Endothelial cell (in vitro differentiated cells): ENCODE measurements around the gene VWA5A. TPM values are rescaled to one million over a fixed set of nuclear protein-coding genes. Genes with fewer than 3 reads are reported as not detected.

Source experiments
- DNase-seq: peaks from one replicate; pipeline ENCODE4 v3.0.0; 2021; ENCODE audit warnings: low spot score
- H3K27ac Mint-ChIP-seq: one replicate; pipeline ENCODE4 v1.8.0; 2021; ENCODE audit warnings: mixed read lengths, inconsistent platforms; ENCODE audit not compliant: unreplicated experiment
- H3K27me3 Mint-ChIP-seq: one replicate; pipeline ENCODE4 v1.8.0; 2021; ENCODE audit warnings: mild to moderate bottlenecking, moderate library complexity, mixed read lengths, inconsistent platforms; ENCODE audit not compliant: unreplicated experiment
- H3K36me3 Mint-ChIP-seq: one replicate; pipeline ENCODE4 v1.8.0; 2021; ENCODE audit warnings: mild to moderate bottlenecking, low read depth, mixed read lengths, inconsistent platforms; ENCODE audit not compliant: unreplicated experiment
- H3K4me1 Mint-ChIP-seq: one replicate; pipeline ENCODE4 v1.8.0; 2021; ENCODE audit warnings: mild to moderate bottlenecking, mixed read lengths, inconsistent platforms; ENCODE audit not compliant: unreplicated experiment
- H3K4me3 Mint-ChIP-seq: one replicate; pipeline ENCODE4 v1.8.0; 2021; ENCODE audit warnings: mild to moderate bottlenecking, mixed read lengths, inconsistent platforms; ENCODE audit not compliant: unreplicated experiment
- H3K9me3 Mint-ChIP-seq: one replicate; pipeline ENCODE4 v1.8.0; 2021; ENCODE audit warnings: mixed read lengths, inconsistent platforms; ENCODE audit not compliant: unreplicated experiment
- total RNA-seq: library from RNA; stranded (reverse); fragmentation: NEBNext Ultra II Directional; extraction: Animal tissue kit (Norgen Biotek cat#: 25700); gene quantifications from one replicate; pipeline ENCODE4 v1.2.1, GENCODE V29; 2021; ENCODE audit not compliant: unreplicated experiment
- TF ChIP-seq, protein P1 (sequence below): fragments of 200-600 bp; sonication (generic); IDR thresholded peaks from one replicate; pipeline ENCODE4 v1.5.0; 2021; ENCODE audit warnings: antibody characterized with exemption; ENCODE audit not compliant: unreplicated experiment

VWA5A gene
- total RNA-seq, 1 donor from 2014 or later, result 64.5 TPM

- peaks cover 18% of the 10 kb centered on the region for H3K4me1 Mint-ChIP-seq
- no peaks in the 10 kb centered on the region for H3K36me3 Mint-ChIP-seq
- no peaks in the 10 kb centered on the region for H3K9me3 Mint-ChIP-seq
- TF ChIP-seq, protein P1, sequence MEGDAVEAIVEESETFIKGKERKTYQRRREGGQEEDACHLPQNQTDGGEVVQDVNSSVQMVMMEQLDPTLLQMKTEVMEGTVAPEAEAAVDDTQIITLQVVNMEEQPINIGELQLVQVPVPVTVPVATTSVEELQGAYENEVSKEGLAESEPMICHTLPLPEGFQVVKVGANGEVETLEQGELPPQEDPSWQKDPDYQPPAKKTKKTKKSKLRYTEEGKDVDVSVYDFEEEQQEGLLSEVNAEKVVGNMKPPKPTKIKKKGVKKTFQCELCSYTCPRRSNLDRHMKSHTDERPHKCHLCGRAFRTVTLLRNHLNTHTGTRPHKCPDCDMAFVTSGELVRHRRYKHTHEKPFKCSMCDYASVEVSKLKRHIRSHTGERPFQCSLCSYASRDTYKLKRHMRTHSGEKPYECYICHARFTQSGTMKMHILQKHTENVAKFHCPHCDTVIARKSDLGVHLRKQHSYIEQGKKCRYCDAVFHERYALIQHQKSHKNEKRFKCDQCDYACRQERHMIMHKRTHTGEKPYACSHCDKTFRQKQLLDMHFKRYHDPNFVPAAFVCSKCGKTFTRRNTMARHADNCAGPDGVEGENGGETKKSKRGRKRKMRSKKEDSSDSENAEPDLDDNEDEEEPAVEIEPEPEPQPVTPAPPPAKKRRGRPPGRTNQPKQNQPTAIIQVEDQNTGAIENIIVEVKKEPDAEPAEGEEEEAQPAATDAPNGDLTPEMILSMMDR, result no peak
- no peak overlapping the region for H3K4me3 Mint-ChIP-seq
- peaks cover 2% of the 10 kb centered on the region for H3K27me3 Mint-ChIP-seq
- H3K27ac Mint-ChIP-seq, result no peak overlapping the region
- DNase-seq, result no peak
Observed at GRCh38 chr11:124109377-124109776, 5.9 kb upstream of the VWA5A start.

DNA sequence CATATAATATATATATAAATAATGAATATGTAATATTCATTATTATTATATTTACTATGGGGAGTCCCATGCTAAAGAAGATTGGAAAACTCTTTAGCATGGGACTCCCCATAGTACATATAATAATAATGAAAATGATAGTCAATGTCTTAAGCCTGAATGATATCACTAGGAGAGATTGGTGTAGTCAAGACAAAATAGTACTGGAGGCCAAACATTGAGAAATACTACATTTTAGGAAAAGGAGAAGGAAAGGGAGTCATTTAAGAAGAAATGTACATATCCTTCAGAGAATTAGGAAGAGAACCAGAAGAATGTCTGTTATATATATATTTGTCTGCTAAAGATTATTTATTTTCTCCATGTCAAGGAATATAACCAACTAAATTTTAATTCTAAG is 5.0 kb upstream of the VWA5A start:
- Mint-ChIP-seq H3K9me3 (no peaks in the 10 kb centered on the region), H3K27me3 (peaks cover 2% of the 10 kb centered on the region), H3K27ac (no peak overlapping the region), H3K4me1 (peaks cover 22% of the 10 kb centered on the region), H3K4me3 (no peak overlapping the region), H3K36me3 (no peaks in the 10 kb centered on the region)
- TF ChIP-seq, protein P1, result no peak
- no peak for DNase-seq

- Mint-ChIP-seq H3K27ac (no peak overlapping the region), H3K4me3 (no peak overlapping the region), H3K4me1 (peaks cover 30% of the 10 kb centered on the region), H3K36me3 (peaks cover 15% of the 10 kb centered on the region), H3K27me3 (peaks cover 2% of the 10 kb centered on the region), H3K9me3 (no peaks in the 10 kb centered on the region)
- TF ChIP-seq, protein P1, result no peak
- no peak for DNase-seq
Observed at GRCh38 chr11:124113890-124114289, 1.4 kb upstream of the VWA5A start.

GRCh38 chr11:124115782-124116616 is 749 bp downstream of the VWA5A start:
- TF ChIP-seq, protein P1, result no peak
- H3K27ac Mint-ChIP-seq, result peak overlapping the region; percentile 89
- H3K4me1 Mint-ChIP-seq, result peaks cover 29% of the 10 kb centered on the region
- no peaks in the 10 kb centered on the region for H3K9me3 Mint-ChIP-seq
- H3K27me3 Mint-ChIP-seq, result peaks cover 2% of the 10 kb centered on the region
- peaks cover 29% of the 10 kb centered on the region for H3K36me3 Mint-ChIP-seq
- DNase-seq, result no peak
- peak overlapping the region; percentile 96 for H3K4me3 Mint-ChIP-seq

GRCh38 chr11:124119103-124119502 is 3.9 kb downstream of the VWA5A start:
- no peak overlapping the region for H3K27ac Mint-ChIP-seq

More at GRCh38 chr11:124119103-124119502, 3.9 kb downstream of the VWA5A start:
- DNase-seq, result no peak
- peak overlapping the region; percentile 39 for H3K4me3 Mint-ChIP-seq
- H3K27me3 Mint-ChIP-seq, result peaks cover 2% of the 10 kb centered on the region
- TF ChIP-seq, protein P1, result no peak
- H3K4me1 Mint-ChIP-seq, result peaks cover 20% of the 10 kb centered on the region
- peaks cover 47% of the 10 kb centered on the region for H3K36me3 Mint-ChIP-seq
- no peaks in the 10 kb centered on the region for H3K9me3 Mint-ChIP-seq
